GM12892 (cell line): ENCODE measurements around the gene GRM7.

ENCODE experiments used
- POLR2A ChIP-seq: IDR thresholded peaks from 2 replicates; pipeline ENCODE4 v1.6.1; 2011; ENCODE audit warnings: low read depth, low read length, control low read depth
- POLR2AphosphoS5 ChIP-seq: IDR thresholded peaks from 2 replicates; pipeline ENCODE4 v1.6.1; 2011; ENCODE audit warnings: low read depth, low read length, control low read depth

DNA sequence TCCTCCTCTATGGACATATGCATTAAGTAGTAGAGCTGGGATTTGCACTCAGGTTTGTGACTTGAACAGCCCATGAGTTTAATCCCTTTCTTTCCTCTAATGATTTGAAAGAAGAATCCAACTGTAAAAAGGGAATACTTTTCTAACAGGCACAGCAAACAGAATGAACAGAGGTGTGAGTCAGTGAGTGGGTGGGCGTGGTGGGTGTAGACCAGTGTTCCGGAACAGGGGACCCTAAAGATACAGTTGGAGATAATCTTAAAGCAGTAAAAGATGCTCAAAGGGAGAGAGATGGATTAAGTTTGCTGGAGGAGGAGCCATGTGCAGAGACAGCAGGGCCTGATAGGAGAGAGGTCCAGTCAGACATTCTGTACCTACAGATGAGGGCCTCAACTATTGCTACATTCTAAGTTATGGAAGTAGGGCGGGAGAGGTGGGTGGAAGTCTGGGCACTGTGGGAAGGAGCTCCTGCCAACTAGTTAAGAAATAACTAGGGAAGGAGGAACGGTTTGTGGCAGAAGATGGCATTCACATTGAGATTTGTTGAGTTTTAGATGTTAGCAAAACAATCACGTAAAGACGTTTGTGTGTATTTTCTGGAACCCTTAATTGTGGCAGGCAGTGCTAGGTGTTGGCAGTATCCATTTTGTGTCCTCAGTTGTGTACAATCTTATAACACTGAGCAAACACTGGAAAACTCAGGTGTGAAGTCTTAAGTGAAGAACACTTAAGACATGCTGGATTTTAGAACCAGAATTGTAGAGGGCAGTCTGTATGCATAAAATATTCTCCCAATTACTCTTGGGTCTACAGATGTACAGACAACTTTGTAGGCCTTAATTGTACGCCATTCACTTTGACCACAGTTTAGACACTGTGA is 511.0 kb downstream of the GRM7 start:
- no peak for TF ChIP-seq POLR2AphosphoS5
- TF ChIP-seq POLR2A: no peak
